ENCODE data around the gene TNRC18.

Gene TNRC18

DNA sequence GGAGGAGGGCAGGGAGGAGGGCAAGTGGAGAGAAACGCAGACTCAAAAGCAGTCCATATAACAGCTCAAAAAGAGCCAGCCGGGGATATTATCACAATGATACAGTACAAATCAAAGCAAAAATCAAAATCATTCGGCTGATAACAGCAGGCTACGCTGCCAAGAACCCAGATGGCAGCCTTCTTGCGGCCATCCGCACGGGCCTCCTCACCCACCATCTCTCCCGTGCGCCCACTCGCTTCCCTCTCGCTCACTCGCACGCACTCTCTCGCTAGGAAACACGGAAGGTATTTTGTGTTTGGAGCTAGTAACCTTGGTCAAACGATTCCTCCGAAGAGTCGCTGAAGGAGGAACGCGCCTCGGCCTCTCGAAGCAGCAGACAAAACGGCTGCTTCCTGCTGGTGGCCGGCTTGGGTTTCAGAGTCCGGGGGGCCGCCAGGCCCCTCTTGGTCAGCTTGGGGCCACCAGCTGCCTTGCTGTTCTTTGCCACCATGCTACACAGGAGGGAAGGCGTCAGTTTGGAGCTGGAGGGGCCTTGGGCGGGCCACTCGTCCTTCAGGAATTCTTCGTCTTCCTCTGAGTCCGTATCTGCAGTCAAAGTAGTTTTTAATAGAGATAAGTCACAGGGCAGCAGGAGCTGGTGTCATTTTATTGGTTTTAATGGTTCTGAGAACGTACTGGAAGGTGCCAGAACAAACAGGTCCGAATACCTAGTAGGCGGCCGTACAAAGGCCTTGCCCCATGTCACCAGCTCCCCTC, 71.9 kb downstream of the TNRC18 start:
- Mint-ChIP-seq H3K9me3 (no peaks in the 10 kb centered on the region), H3K4me1 (ENCODE audit: low read depth) (peaks cover 13% of the 10 kb centered on the region), H3K27me3 (ENCODE audit: low read depth) (no peaks in the 10 kb centered on the region), H3K36me3 (ENCODE audit: low read depth) (peaks cover 34% of the 10 kb centered on the region), H3K27ac (no peak overlapping the region), H3K4me3 (no peak overlapping the region)

- Mint-ChIP-seq H3K27me3 (ENCODE audit: low read depth) (no peaks in the 10 kb centered on the region), H3K9me3 (peaks cover 3% of the 10 kb centered on the region), H3K4me3 (no peak overlapping the region), H3K4me1 (ENCODE audit: low read depth) (peaks cover 13% of the 10 kb centered on the region), H3K36me3 (ENCODE audit: low read depth) (peaks cover 36% of the 10 kb centered on the region), H3K27ac (no peak overlapping the region)
These were observed 72.8 kb downstream of the TNRC18 start for GRCh38 chr7:5350600-5351385.

DNA sequence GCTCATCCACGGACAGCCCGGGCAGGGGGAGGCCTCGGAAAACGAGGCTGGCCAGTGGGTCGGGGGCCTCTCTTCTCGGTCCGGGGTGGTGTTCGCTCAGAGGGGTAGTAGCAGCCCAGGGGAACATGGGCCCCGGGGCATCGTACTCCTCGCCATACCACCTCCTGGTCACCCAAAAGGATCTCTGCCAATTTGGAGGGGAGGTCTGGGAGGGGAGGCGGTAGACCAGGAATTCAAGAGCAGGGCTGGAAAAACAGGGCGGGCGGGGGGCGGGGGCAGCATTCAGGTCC, 73.5 kb downstream of the TNRC18 start:
- peaks cover 32% of the 10 kb centered on the region for H3K36me3 Mint-ChIP-seq (ENCODE audit: low read depth)
- H3K4me1 Mint-ChIP-seq (ENCODE audit: low read depth) = peaks cover 10% of the 10 kb centered on the region
- peaks cover 4% of the 10 kb centered on the region for H3K9me3 Mint-ChIP-seq
- no peak overlapping the region for H3K4me3 Mint-ChIP-seq
- H3K27me3 Mint-ChIP-seq (ENCODE audit: low read depth) = no peaks in the 10 kb centered on the region
- H3K27ac Mint-ChIP-seq = no peak overlapping the region

GRCh38 chr7:5349437-5350173, 74.0 kb downstream of the TNRC18 start:
- Mint-ChIP-seq H3K9me3 (peaks cover 8% of the 10 kb centered on the region), H3K27me3 (ENCODE audit: low read depth) (no peaks in the 10 kb centered on the region), H3K4me3 (no peak overlapping the region), H3K4me1 (ENCODE audit: low read depth) (peaks cover 5% of the 10 kb centered on the region), H3K36me3 (ENCODE audit: low read depth) (peaks cover 35% of the 10 kb centered on the region), H3K27ac (no peak overlapping the region)

DNA sequence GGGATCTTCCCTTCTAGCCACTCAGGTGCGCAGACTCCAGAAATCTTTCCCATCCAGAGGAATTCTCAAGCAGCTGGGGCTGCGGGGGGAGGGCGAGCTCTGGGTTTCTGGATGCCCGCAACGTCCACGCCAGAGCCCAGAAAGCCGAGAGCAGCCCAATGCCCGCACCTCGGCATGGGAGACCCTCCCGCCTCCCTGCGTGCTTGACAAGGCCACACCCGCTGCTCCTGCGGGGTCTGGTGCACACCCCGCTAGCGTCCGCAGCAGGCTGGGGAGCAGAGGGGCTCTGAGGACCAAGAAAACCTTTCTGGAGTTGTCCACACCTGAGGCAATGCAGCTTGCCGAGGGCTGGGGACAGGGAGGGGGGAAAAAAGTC, 74.6 kb downstream of the TNRC18 start:
- Mint-ChIP-seq H3K27ac (no peak overlapping the region), H3K36me3 (ENCODE audit: low read depth) (peaks cover 37% of the 10 kb centered on the region), H3K4me1 (ENCODE audit: low read depth) (no peaks in the 10 kb centered on the region), H3K4me3 (no peak overlapping the region), H3K27me3 (ENCODE audit: low read depth) (no peaks in the 10 kb centered on the region), H3K9me3 (peaks cover 12% of the 10 kb centered on the region)

- H3K36me3 Mint-ChIP-seq (ENCODE audit: low read depth) = peaks cover 42% of the 10 kb centered on the region
- H3K27me3 Mint-ChIP-seq (ENCODE audit: low read depth) = no peaks in the 10 kb centered on the region
- H3K4me1 Mint-ChIP-seq (ENCODE audit: low read depth) = no peaks in the 10 kb centered on the region
- no peak overlapping the region for H3K27ac Mint-ChIP-seq
- H3K4me3 Mint-ChIP-seq = no peak overlapping the region
- H3K9me3 Mint-ChIP-seq = peaks cover 18% of the 10 kb centered on the region
These were observed 75.3 kb downstream of the TNRC18 start for GRCh38 chr7:5348134-5349004.

GRCh38 chr7:5345671-5346070, 78.0 kb downstream of the TNRC18 start:
- Mint-ChIP-seq H3K27ac (no peak overlapping the region), H3K9me3 (peaks cover 23% of the 10 kb centered on the region), H3K4me3 (no peak overlapping the region), H3K4me1 (ENCODE audit: low read depth) (no peaks in the 10 kb centered on the region), H3K27me3 (ENCODE audit: low read depth) (no peaks in the 10 kb centered on the region), H3K36me3 (ENCODE audit: low read depth) (peaks cover 58% of the 10 kb centered on the region)

DNA sequence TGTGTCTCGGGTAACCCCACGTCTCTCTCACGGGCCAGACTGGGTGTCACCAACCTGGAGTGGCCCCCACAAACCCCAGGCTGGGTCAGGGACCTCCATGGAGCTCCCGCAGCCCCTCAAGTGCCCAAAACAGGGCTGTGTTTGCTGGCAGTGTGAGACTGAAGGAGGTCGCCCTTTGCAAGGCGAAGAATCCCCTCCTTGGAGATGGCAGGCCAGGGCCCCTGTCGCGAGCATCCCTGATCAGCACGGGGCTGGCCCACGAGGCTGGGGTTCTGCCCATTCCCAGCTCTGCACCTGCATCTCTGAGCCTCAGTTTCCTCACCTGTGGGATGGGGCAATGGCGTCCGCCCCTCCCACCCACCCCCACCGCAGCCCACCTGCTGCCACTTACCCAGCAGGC, 78.5 kb downstream of the TNRC18 start:
- H3K36me3 Mint-ChIP-seq (ENCODE audit: low read depth) = peaks cover 60% of the 10 kb centered on the region
- no peak overlapping the region for H3K4me3 Mint-ChIP-seq
- H3K9me3 Mint-ChIP-seq = peaks cover 23% of the 10 kb centered on the region

GRCh38 chr7:5344342-5344741, 79.3 kb downstream of the TNRC18 start:
- peaks cover 64% of the 10 kb centered on the region for H3K36me3 Mint-ChIP-seq (ENCODE audit: low read depth)
- no peak overlapping the region for H3K27ac Mint-ChIP-seq
- no peaks in the 10 kb centered on the region for H3K27me3 Mint-ChIP-seq (ENCODE audit: low read depth)
- H3K4me1 Mint-ChIP-seq (ENCODE audit: low read depth) = peaks cover 5% of the 10 kb centered on the region
- H3K9me3 Mint-ChIP-seq = peaks cover 28% of the 10 kb centered on the region
- H3K4me3 Mint-ChIP-seq = no peak overlapping the region

More for the DNA sequence above, 78.5 kb downstream of the TNRC18 start:
- Mint-ChIP-seq H3K27ac (no peak overlapping the region), H3K4me1 (ENCODE audit: low read depth) (peaks cover under 1% of the 10 kb centered on the region), H3K27me3 (ENCODE audit: low read depth) (no peaks in the 10 kb centered on the region)

GRCh38 chr7:5343884-5344283, 79.8 kb downstream of the TNRC18 start:
- Mint-ChIP-seq H3K9me3 (peaks cover 28% of the 10 kb centered on the region), H3K36me3 (ENCODE audit: low read depth) (peaks cover 65% of the 10 kb centered on the region), H3K27me3 (ENCODE audit: low read depth) (no peaks in the 10 kb centered on the region), H3K27ac (no peak overlapping the region), H3K4me3 (no peak overlapping the region), H3K4me1 (ENCODE audit: low read depth) (peaks cover 5% of the 10 kb centered on the region)

DNA sequence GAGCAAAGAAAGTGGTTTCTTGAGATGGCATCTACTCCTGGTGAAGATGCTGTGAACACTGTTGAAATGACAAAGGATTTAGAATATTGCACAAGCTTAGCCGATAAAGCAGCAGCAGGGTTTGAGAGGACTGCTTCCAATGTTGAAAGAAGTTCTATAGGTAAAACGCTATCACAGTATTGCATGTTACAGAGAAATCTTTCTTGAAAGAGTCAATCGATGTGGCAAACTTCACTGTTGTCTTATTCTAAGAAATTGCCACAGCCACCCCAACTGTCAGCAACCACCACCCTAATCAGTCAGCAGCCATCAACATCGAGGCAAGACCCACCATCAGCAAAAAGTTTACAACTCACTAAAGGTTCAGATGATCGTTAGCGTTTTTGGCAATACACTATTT, 81.0 kb downstream of the TNRC18 start:
- no peak overlapping the region for H3K4me3 Mint-ChIP-seq
- H3K36me3 Mint-ChIP-seq (ENCODE audit: low read depth) = peaks cover 67% of the 10 kb centered on the region
- peaks cover 5% of the 10 kb centered on the region for H3K4me1 Mint-ChIP-seq (ENCODE audit: low read depth)
- H3K27ac Mint-ChIP-seq = no peak overlapping the region
- no peaks in the 10 kb centered on the region for H3K27me3 Mint-ChIP-seq (ENCODE audit: low read depth)
- peaks cover 33% of the 10 kb centered on the region for H3K9me3 Mint-ChIP-seq

- Mint-ChIP-seq H3K9me3 (peaks cover 41% of the 10 kb centered on the region), H3K27me3 (ENCODE audit: low read depth) (peaks cover 6% of the 10 kb centered on the region), H3K27ac (no peak overlapping the region), H3K4me1 (ENCODE audit: low read depth) (peaks cover 6% of the 10 kb centered on the region), H3K36me3 (ENCODE audit: low read depth) (peaks cover 77% of the 10 kb centered on the region), H3K4me3 (no peak overlapping the region)
These were observed 83.7 kb downstream of the TNRC18 start for GRCh38 chr7:5339955-5340354.

DNA sequence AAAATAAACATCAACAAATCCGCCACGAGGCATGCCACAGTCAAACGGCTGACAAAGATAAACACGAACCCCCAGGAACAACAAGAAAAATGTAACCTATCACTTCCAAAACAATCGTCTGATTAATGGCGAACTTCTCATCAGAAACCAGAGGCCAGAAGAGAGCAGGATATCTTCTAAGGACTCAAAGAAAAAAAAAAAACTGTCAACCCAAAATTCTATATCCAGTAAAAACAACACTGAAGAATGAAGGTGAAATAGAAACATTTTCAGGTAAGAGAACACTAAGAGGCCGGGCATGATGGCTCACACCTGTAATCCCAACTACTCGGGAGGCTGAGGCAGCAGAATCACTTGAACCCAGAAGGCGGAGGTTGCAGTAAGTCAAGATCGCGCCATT, 86.6 kb downstream of the TNRC18 start:
- Mint-ChIP-seq H3K36me3 (ENCODE audit: low read depth) (peaks cover 60% of the 10 kb centered on the region), H3K9me3 (peaks cover 27% of the 10 kb centered on the region), H3K4me1 (ENCODE audit: low read depth) (peaks cover 11% of the 10 kb centered on the region), H3K27me3 (ENCODE audit: low read depth) (peaks cover 11% of the 10 kb centered on the region), H3K4me3 (no peak overlapping the region), H3K27ac (no peak overlapping the region)

- peaks cover 17% of the 10 kb centered on the region for H3K27me3 Mint-ChIP-seq (ENCODE audit: low read depth)
- peaks cover 58% of the 10 kb centered on the region for H3K36me3 Mint-ChIP-seq (ENCODE audit: low read depth)
- peaks cover 25% of the 10 kb centered on the region for H3K9me3 Mint-ChIP-seq
- H3K4me3 Mint-ChIP-seq = no peak overlapping the region
- peaks cover 15% of the 10 kb centered on the region for H3K4me1 Mint-ChIP-seq (ENCODE audit: low read depth)
- no peak overlapping the region for H3K27ac Mint-ChIP-seq
These were observed 89.0 kb downstream of the TNRC18 start for GRCh38 chr7:5334671-5335070.
